B cell (primary cell): ENCODE data around the gene ARNT2. TPM values are rescaled to one million over a fixed set of nuclear protein-coding genes. Genes with fewer than 3 reads are reported as not detected.

ENCODE experiments used
- ATAC-seq: fragments of 200-7000 bp; cut with Tn5 transposase; one replicate; pipeline ENCODE4 v1.10.0; 2021; ENCODE audit warnings: low read depth, mild to moderate bottlenecking, moderate number of reproducible peaks, moderate library complexity
- CTCF ChIA-PET: fragments of 350-600 bp; sonication (Branson Sonifier 250); formaldehyde crosslinking; loops from one replicate; lab custom pipeline; 2021; ENCODE audit warnings: antibody characterized with exemption, inconsistent platforms; lab: Charles Lee
- POLR2A ChIA-PET: fragments of 350-600 bp; sonication (Branson Sonifier 250); formaldehyde crosslinking; loops from one replicate; lab custom pipeline; 2021; ENCODE audit warnings: antibody characterized with exemption; lab: Charles Lee
- DNase-seq: peaks from one replicate; pipeline ENCODE4 v3.0.0; 2013
- H2AFZ ChIP-seq: 2 replicates; pipeline ENCODE4 v1.6.1; 2012; ENCODE audit warnings: mild to moderate bottlenecking, low read depth, low read length; ENCODE audit not compliant: insufficient read depth, poor library complexity, severe bottlenecking
- H3K27ac ChIP-seq, 2 donors: 1 replicate in 1 of 2; 2 replicates in 1 of 2; pipeline ENCODE4 v1.5.1; 2012 to 2013; ENCODE audit warnings: low read length in 2 of 2, mild to moderate bottlenecking in 2 of 2, moderate library complexity in 1 of 2
- H3K27me3 ChIP-seq, 4 experiments: fragments of 200-600 bp in 1 of 4; sonication (generic) in 1 of 4; replicated peaks in 1 of 4; 1 replicate in 2 of 4; 2 replicates in 2 of 4; pipeline versions ENCODE4 v1.6.1 to v1.7.0; 2013 to 2016; ENCODE audit warnings: low read length in 3 of 4, mild to moderate bottlenecking in 2 of 4, mixed read lengths in 1 of 4, moderate library complexity in 1 of 4; ENCODE audit not compliant: insufficient read depth in 4 of 4, control insufficient read depth in 3 of 4; ENCODE audit errors: control extremely low read depth in 1 of 4
- H3K36me3 ChIP-seq, 2 experiments: replicated peaks in 1 of 2; 1 replicate in 1 of 2; 2 replicates in 1 of 2; pipeline versions ENCODE4 v1.6.1 to v1.7.1; 2013; ENCODE audit warnings: low read length in 1 of 2; ENCODE audit not compliant: insufficient read depth in 2 of 2, control insufficient read depth in 1 of 2; ENCODE audit errors: control extremely low read depth in 1 of 2, extremely low read depth in 1 of 2
- H3K4me1 ChIP-seq, 2 donors: fragments of 200-600 bp in 1 of 2; sonication (generic) in 1 of 2; 1 replicate in 1 of 2; 2 replicates in 1 of 2; pipeline versions ENCODE4 v1.5.1 to v1.6.1; 2013 to 2017; ENCODE audit warnings: low read length in 2 of 2; ENCODE audit not compliant: control insufficient read depth in 2 of 2, insufficient read depth in 2 of 2
- H3K4me2 ChIP-seq: replicated peaks from 2 replicates; pipeline ENCODE3; 2012; ENCODE audit warnings: mild to moderate bottlenecking, low read depth, low read length; ENCODE audit not compliant: poor library complexity, severe bottlenecking
- H3K4me3 ChIP-seq, 5 experiments: fragments of 200-600 bp in 1 of 5; sonication (generic) in 1 of 5; 1 replicate in 3 of 5; 2 replicates in 2 of 5; pipeline versions ENCODE4 v1.5.1 to v1.7.0; 2011 to 2016; ENCODE audit warnings: low read length in 4 of 5, mild to moderate bottlenecking in 4 of 5, low read depth in 2 of 5, control low read depth in 1 of 5, moderate library complexity in 1 of 5; ENCODE audit not compliant: insufficient read depth in 1 of 5; ENCODE audit errors: control extremely low read depth in 1 of 5, extremely low read depth in 1 of 5
- H3K79me2 ChIP-seq: fragments of 200-600 bp; sonication (generic); one replicate; pipeline ENCODE4 v1.6.0; 2016; ENCODE audit warnings: low read length; ENCODE audit not compliant: control insufficient read depth, insufficient read depth
- H3K9ac ChIP-seq: fragments of 200-600 bp; sonication (generic); 2 replicates; pipeline ENCODE4 v1.6.1; 2017; ENCODE audit warnings: mild to moderate bottlenecking, low read length, moderate library complexity
- H3K9me3 ChIP-seq, 3 donors: one replicate each; pipeline versions ENCODE4 v1.6.1 to v1.7.1; 2013; ENCODE audit warnings: low read length in 2 of 3; ENCODE audit not compliant: control insufficient read depth in 2 of 3, insufficient read depth in 1 of 3; ENCODE audit errors: control extremely low read depth in 1 of 3
- H4K20me1 ChIP-seq: 2 replicates; pipeline ENCODE4 v1.6.0; 2012; ENCODE audit warnings: mild to moderate bottlenecking, low read length; ENCODE audit not compliant: insufficient read depth, control insufficient read depth, poor library complexity, severe bottlenecking
- H3K27ac Mint-ChIP-seq: one replicate; pipeline ENCODE4 v1.8.0; 2021; ENCODE audit warnings: mixed read lengths
- H3K27me3 Mint-ChIP-seq: one replicate; pipeline ENCODE4 v1.8.0; 2021; ENCODE audit warnings: mixed read lengths
- H3K4me1 Mint-ChIP-seq: one replicate; pipeline ENCODE4 v1.8.0; 2021; ENCODE audit warnings: mixed read lengths
- H3K4me3 Mint-ChIP-seq: one replicate; pipeline ENCODE4 v1.8.0; 2021; ENCODE audit warnings: mixed read lengths
- H3K9me3 Mint-ChIP-seq: one replicate; pipeline ENCODE4 v1.8.0; 2022; ENCODE audit warnings: mixed read lengths; ENCODE audit not compliant: insufficient read depth
- EZH2 ChIP-seq: IDR thresholded peaks from 2 replicates; pipeline ENCODE4 v1.6.1; 2012; ENCODE audit warnings: borderline replicate concordance, low read depth, mild to moderate bottlenecking, moderate library complexity, low read length; ENCODE audit not compliant: insufficient read depth, poor library complexity, severe bottlenecking
- WGBS: methylation state at CpG from one replicate; pipeline ENCODE4 v1.1.5; 2013; ENCODE audit warnings: missing lambda C conversion rate; ENCODE audit not compliant: insufficient coverage; 5-methylcytosine and 5-hydroxymethylcytosine counted together
- intact Hi-C: fragments of 100-400 bp; cut with micrococcal nuclease; formaldehyde crosslinking; loops from one replicate; pipeline ENCODE4 v1.10.0; 2022
- polyA plus RNA-seq: library from polyadenylated mRNA; depleted of rRNA; stranded (reverse); fragments of >200 nt; gene quantifications from 2 replicates; pipeline ENCODE4 v1.2.3, GENCODE V29; 2012
- total RNA-seq, 2 donors: library from RNA; stranded (reverse); fragments of 120-200 nt in 1 of 2; gene quantifications; 1 replicate in 1 of 2; 2 replicates in 1 of 2; pipeline versions ENCODE4 v1.2.3 to v1.2.4, GENCODE V29; 2013 to 2022
- TF ChIP-seq, protein P1 (sequence below): fragments of 200-600 bp; IDR thresholded peaks from one replicate; pipeline ENCODE4 v1.8.0; 2022; ENCODE audit warnings: antibody characterized with exemption, mild to moderate bottlenecking

The ARNT2 gene
- total and polyA plus RNA-seq, 2 donors (not counting 1 experiment from before 2014, with no cell fraction given) = not detected

DNA sequence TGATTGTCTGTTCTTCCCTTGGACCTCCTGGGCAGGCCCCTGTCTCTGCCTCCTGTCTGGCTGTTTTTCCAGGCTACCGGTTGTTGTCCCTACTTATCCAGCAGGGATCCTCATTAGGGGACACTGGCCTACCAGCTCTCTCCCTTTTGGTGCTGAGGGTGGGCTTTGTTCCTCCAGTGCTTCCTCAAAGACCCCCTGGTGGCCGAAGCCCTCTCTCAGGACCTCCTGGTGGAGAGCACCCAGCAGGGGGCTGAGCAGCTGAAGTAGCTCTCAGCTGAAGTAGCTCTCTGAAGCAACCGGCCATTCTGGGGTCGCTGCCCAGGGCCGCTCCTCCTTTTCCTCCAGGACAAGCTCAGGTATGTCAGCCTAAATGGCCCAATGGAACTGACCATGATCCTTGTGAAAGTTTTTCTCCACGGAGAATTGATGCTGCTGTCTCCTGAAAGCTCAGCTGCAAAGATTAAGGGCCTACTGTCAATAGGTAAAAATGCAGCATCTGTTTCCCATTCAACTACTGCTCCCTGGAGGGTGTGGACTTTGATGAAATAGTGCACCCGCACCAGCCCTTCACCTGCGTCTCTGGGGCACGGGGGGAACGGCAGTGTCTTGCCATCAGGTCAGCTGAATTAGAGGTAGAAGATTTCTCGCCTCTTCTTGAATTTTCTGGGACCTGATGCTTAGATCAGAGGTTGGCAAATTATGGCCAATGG, 27.6 kb downstream of the ARNT2 start:
- Histone ChIP-seq H3K36me3 (no peaks in the 10 kb centered on the region), H3K27ac (no peak overlapping the region), H3K4me3 (no peak overlapping the region), H2AFZ (no peak overlapping the region), H3K9me3 (no peaks in the 10 kb centered on the region), H3K79me2 (no peaks in the 10 kb centered on the region), H3K4me1 (no peaks in the 10 kb centered on the region), H4K20me1 (no peaks in the 10 kb centered on the region), H3K4me2 (no peak overlapping the region), H3K9ac (no peak overlapping the region), H3K27me3 (no peaks in the 10 kb centered on the region)
- no peak for TF ChIP-seq EZH2
- TF ChIP-seq, protein P1, sequence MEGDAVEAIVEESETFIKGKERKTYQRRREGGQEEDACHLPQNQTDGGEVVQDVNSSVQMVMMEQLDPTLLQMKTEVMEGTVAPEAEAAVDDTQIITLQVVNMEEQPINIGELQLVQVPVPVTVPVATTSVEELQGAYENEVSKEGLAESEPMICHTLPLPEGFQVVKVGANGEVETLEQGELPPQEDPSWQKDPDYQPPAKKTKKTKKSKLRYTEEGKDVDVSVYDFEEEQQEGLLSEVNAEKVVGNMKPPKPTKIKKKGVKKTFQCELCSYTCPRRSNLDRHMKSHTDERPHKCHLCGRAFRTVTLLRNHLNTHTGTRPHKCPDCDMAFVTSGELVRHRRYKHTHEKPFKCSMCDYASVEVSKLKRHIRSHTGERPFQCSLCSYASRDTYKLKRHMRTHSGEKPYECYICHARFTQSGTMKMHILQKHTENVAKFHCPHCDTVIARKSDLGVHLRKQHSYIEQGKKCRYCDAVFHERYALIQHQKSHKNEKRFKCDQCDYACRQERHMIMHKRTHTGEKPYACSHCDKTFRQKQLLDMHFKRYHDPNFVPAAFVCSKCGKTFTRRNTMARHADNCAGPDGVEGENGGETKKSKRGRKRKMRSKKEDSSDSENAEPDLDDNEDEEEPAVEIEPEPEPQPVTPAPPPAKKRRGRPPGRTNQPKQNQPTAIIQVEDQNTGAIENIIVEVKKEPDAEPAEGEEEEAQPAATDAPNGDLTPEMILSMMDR = no peak
- Mint-ChIP-seq H3K9me3 (no peaks in the 10 kb centered on the region), H3K4me3 (no peak overlapping the region), H3K4me1 (no peaks in the 10 kb centered on the region), H3K27ac (no peak overlapping the region), H3K27me3 (peaks cover 18% of the 10 kb centered on the region)
- 79% methylated on average over 10 of the region's 11 CpGs for WGBS
- CTCF ChIA-PET = interaction anchor here (0.6 kb wide), 1 partner anchor 22 kb away, joined by 3 read pairs; no protein-coding TSS in a partner anchor
- DNase-seq (no peak), ATAC-seq (no peak)
- intact Hi-C loops = no loop called here
- POLR2A ChIA-PET = no interaction called here

DNA sequence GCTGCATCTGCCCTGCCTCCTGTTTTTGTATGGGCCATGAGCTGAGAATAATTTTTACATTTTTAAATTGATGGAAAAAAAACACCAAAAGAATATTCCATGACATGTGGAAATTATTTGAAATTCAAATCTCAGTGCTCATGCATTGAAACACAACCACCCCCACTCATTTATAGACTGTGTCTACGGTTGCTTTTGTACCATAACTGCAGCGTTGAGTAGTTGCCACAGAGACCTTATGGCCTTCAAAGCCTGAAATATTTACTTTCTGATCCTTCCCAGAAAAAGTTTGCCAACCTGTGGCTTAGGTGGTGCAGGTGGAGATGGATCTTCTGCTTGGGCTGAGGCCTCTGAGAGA, 28.1 kb downstream of the ARNT2 start:
- TF ChIP-seq, protein P1 = no peak
- TF ChIP-seq EZH2 = no peak
- DNase-seq (no peak), ATAC-seq (no peak)
- Histone ChIP-seq H3K9me3 (no peaks in the 10 kb centered on the region), H3K36me3 (no peaks in the 10 kb centered on the region), H3K27ac (no peak overlapping the region), H3K27me3 (no peaks in the 10 kb centered on the region), H4K20me1 (no peaks in the 10 kb centered on the region), H3K4me1 (no peaks in the 10 kb centered on the region), H3K4me2 (no peak overlapping the region), H3K9ac (no peak overlapping the region), H2AFZ (no peak overlapping the region), H3K4me3 (no peak overlapping the region), H3K79me2 (no peaks in the 10 kb centered on the region)
- Mint-ChIP-seq H3K9me3 (no peaks in the 10 kb centered on the region), H3K27me3 (peaks cover 23% of the 10 kb centered on the region), H3K4me3 (no peak overlapping the region), H3K4me1 (no peaks in the 10 kb centered on the region), H3K27ac (no peak overlapping the region)
- CTCF ChIA-PET = interaction anchor here (0.6 kb wide), 1 partner anchor 22 kb away, joined by 3 read pairs; no protein-coding TSS in a partner anchor
- intact Hi-C loops = no loop called here
- WGBS = no CpG with 5 or more reads among the region's 2 CpGs
- POLR2A ChIA-PET = no interaction called here
